Retinal pigment epithelial cell (primary cell): Measurements from ENCODE around the gene CCDC91.

Experiments
- DNase-seq: peaks from one replicate; pipeline ENCODE4 v3.0.0-alpha.2; 2010; ENCODE audit warnings: low read depth
- H3K4me3 ChIP-seq: 2 replicates; pipeline ENCODE4 v1.5.1; 2011; ENCODE audit warnings: mild to moderate bottlenecking, low read length, control low read depth, moderate library complexity
- TF ChIP-seq, protein P1 (sequence below): conservative IDR thresholded peaks from 2 replicates; pipeline ENCODE4 v1.5.1; 2011; ENCODE audit warnings: low read depth, low read length, control low read depth, inconsistent platforms

Gene CCDC91

DNA sequence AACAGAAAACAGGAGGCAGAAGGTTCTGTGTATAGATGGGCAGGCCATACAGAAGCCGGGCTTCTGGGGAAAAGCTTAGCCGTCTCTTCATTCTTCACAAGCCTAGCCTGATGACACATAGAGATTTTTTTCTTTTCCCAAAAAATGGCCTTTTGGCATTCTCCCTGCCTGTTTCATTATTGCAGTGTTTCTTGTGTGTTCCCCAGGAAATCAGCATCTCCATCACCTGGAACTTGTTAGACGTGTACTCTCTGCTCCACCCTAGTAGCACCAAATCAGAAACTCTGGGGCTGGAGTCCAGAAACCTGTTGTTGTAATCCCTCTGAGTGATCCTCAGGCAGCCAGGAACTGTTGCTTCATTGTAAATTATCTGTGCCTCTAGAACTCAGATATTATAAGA lies 388.1 kb downstream of the CCDC91 start:
- TF ChIP-seq, protein P1, sequence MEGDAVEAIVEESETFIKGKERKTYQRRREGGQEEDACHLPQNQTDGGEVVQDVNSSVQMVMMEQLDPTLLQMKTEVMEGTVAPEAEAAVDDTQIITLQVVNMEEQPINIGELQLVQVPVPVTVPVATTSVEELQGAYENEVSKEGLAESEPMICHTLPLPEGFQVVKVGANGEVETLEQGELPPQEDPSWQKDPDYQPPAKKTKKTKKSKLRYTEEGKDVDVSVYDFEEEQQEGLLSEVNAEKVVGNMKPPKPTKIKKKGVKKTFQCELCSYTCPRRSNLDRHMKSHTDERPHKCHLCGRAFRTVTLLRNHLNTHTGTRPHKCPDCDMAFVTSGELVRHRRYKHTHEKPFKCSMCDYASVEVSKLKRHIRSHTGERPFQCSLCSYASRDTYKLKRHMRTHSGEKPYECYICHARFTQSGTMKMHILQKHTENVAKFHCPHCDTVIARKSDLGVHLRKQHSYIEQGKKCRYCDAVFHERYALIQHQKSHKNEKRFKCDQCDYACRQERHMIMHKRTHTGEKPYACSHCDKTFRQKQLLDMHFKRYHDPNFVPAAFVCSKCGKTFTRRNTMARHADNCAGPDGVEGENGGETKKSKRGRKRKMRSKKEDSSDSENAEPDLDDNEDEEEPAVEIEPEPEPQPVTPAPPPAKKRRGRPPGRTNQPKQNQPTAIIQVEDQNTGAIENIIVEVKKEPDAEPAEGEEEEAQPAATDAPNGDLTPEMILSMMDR = no peak
- H3K4me3 ChIP-seq = no peak overlapping the region
- no peak for DNase-seq

DNA sequence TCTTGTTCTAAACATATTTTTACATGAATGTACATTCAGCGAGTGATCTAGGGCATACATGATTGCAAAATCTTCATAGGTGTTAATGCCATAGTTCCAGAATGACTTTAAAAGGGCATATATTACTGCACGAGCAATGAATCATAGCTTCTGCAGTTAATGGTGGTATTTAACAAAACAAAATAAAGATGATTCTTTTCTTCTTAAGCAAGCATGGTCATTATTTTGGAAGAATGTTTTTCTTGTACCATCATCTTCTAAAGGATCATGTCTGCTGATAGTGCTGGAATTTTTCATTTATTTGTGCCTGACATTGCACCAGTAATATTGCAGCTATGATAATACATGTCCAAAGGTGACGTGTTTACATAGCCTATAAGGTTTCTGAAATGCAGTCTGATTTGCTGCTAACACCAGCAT lies 388.6 kb downstream of the CCDC91 start:
- DNase-seq = no peak
- H3K4me3 ChIP-seq = no peak overlapping the region
- TF ChIP-seq, protein P1 = no peak

DNA sequence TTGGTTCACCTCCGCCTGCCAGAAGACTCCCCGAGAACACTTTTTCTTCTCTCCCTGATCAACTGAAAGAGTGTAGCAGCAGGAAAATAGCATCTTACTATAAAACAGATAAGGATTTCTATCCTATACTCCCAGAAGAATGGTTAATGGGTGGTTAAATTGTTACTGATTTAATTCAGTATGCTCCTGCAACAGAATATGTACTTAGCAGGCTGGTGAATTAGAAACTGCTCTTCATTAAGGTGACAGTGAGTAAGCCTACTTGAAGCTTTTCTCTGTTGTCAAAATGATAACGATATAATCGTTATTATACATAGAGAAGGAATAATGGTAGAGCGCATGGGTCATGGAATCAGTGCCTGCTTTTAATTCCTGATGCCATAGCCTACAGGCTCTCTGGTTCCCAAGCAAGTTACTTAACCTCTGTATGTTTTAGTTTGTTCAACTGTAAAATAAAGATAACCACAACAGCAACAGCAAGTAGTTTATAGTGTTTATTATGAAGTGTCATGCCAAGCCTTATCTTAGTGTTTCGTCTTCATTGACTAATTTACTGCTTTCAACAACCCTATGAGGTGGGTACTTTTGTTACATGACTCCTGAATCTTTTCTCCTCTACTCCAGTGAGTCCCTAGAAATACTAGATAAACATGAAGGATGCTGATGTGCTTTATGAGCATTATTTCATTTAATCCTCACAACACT lies 392.6 kb downstream of the CCDC91 start:
- no peak for DNase-seq
- TF ChIP-seq, protein P1 = no peak
- H3K4me3 ChIP-seq = no peak overlapping the region

DNA sequence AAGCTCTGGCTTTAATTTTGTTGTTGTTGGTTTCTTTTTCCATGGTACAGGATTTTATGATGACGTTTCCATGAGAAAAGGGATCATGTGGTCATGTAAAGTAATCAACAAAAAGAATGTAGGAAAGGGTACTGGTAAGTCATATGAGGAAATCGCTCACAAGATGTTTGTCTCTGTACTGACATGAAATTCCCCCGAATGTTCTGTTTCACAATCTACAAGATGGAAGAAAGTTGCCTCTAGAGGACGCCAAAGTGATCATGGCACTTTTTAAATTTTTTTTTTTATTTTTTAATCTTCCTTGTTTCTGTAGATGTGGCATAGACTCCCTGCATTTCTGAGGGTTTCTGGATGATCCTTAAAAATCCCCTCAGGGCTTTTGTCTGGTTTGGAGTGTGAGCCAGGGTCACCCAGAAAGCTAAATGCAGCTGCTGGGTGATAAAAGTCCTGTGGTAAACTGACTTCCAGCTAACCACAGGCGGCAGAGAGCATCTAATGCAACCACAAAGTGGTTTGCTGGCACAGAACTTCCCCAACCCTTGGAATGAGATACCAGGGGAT lies 393.5 kb downstream of the CCDC91 start:
- TF ChIP-seq, protein P1 = peak; percentile 36
- H3K4me3 ChIP-seq = no peak overlapping the region

DNA sequence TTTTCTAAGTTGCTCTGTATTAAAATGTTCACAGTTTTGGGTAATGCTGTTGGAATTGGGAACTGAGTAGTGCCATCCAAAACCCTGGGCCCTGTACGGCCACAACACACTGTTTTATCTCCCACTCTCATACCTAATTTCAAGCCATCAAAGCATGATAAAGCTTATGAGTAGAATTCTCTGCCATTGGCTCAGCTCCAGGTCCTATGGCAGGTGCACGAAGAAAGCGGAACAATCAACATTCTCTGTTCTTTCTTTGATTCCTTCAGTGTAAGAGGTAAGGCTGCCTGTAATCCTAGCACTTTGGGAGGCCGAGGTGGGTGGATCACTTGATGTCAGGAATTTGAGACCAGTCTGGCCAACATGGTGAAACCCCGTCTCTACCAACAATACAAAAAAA lies 394.9 kb downstream of the CCDC91 start:
- no peak for DNase-seq
- TF ChIP-seq, protein P1 = no peak
- no peak overlapping the region for H3K4me3 ChIP-seq

More for the DNA sequence above, 393.5 kb downstream of the CCDC91 start:
- no peak for DNase-seq

DNA sequence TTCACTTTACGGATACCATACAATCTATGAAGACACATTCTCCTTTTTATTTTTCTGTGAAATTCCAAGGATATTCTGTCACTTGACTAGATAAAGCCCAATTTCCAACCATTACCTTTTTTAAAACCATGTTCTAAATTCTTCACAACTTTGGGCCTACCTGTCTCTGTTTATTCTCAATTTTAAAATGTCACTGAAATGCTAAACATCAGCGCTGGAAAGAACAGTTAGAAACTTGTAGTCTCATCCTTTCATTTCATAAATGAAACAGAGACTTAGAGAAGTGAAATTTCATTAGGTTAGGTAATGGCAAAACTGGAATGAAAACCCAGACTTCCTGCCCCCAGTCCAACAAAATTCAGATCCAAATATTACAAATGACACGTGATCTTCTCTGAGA lies 396.2 kb downstream of the CCDC91 start:
- DNase-seq = no peak
- H3K4me3 ChIP-seq = no peak overlapping the region
- TF ChIP-seq, protein P1 = no peak

DNA sequence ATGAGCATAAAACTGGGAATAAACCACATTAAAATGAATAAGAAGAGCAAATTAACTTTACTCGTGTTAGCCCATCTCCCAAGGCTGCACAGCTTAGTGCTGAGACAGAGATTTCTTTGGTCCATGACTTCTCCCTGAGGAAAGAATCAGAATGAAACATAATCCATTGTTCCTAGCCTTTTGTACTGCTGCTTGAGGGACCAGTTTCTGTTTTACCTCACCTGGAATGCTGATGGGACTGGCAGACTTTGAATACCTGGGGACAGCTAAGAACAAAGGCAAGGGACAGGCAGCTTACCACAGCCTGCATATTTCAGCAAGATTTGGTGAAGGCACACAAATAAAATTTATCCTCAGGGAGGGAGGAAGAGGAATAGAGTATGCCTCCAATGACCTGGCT lies 401.6 kb downstream of the CCDC91 start:
- TF ChIP-seq, protein P1 = no peak
- H3K4me3 ChIP-seq = no peak overlapping the region
- no peak for DNase-seq
